SW 1271 (cell line): ENCODE measurements around the gene LRRC4.

ENCODE experiments used
- DNase-seq, 2 experiments: peaks; one replicate each; lab custom pipeline; 2025; lab: John Stamatoyannopoulos, UW

Gene LRRC4, protein sequence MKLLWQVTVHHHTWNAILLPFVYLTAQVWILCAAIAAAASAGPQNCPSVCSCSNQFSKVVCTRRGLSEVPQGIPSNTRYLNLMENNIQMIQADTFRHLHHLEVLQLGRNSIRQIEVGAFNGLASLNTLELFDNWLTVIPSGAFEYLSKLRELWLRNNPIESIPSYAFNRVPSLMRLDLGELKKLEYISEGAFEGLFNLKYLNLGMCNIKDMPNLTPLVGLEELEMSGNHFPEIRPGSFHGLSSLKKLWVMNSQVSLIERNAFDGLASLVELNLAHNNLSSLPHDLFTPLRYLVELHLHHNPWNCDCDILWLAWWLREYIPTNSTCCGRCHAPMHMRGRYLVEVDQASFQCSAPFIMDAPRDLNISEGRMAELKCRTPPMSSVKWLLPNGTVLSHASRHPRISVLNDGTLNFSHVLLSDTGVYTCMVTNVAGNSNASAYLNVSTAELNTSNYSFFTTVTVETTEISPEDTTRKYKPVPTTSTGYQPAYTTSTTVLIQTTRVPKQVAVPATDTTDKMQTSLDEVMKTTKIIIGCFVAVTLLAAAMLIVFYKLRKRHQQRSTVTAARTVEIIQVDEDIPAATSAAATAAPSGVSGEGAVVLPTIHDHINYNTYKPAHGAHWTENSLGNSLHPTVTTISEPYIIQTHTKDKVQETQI

DNA sequence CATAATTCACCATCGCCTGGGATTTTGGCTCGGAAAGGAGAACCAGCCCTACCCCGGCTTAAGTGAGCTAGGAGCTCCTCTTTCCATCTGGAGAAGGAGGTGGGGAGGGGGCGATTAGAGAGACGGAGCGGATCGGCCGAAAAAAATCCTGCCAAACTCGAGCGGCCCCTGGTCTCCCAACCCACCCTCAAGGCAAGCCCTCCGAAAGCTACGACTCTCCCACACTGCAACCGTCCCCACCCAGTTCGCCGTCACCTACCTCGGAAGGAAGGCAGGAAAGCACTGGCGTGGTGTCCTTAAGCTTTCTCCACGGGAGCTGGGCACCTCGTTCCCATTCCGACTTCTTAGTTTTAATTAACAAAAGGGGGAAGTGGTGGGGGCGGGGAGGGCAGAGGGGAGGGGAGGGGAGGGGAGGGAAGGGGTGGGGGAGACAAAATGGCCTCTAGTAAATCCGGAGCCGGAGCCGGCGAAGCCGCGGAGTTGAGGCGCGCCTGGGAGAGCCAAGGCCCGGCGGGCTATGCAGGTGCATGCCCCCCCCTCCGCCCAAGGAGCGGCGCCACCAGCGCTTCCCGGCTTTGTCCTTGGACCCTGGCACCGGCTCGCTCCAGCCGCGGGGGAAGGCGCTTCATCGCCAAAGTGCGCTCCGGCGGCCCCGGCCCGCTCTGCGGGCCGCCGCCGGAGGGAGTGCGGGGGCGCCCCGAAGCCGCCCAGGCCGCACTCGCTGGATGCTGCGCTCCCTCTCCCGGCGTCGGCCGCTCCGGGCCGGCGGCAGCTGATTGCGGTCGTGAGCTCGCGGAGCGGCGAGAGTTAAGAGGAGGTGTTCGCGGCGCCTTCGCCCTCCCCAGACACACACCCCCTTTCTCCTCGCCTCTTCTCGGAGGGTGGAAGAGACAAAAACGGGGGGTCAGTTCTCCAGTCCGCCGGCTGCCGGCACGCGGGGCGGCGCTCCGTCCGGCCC lies at the start of gene LRRC4:
LRRC4 (minus strand) TSS at position 784 of the 958 bp plus-strand sequence. CDS start 797 bp downstream, outside the sequence.
- DNase-seq, result no peak

DNA sequence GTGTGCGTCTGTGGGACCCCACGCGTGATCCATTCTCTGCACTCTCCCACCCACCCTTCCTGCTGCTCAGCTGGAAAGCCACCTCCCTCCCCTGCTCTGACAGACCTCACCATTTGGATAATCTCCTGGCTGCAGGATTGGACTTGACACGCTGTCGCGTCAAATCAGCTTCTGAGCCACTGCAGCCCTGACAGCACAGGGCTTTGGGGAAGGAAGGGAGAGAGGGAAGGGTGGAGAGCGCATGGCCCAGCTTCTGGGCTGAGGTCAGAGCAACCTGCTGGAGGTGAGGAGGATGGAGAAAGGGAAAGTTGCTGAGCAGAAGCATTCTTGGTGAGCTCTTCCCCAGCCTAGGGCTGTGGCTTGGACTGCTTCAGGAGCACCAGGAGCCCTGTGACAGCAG lies 48.9 kb upstream of the LRRC4 start:
- DNase-seq, result no peak

DNA sequence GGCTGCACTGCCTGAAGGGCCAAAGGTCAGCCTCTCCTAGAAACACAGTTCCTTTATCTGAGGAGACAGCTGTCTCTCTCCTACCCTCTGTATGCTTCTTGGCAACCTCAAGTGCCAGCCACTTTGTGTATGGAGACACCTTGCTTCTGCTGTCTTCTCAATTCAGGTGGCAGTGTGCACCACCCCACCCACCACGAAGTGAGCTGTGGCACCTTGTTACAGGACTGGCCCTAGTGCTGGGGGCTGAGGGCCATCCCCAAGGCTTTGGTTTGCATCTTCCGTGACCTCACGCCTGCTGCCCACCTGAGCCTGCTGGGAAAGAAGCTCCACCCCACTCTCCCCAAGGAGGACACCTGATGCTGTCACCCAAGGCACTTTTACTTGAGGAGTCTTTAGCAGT lies 47.1 kb upstream of the LRRC4 start:
- DNase-seq, result no peak

DNA sequence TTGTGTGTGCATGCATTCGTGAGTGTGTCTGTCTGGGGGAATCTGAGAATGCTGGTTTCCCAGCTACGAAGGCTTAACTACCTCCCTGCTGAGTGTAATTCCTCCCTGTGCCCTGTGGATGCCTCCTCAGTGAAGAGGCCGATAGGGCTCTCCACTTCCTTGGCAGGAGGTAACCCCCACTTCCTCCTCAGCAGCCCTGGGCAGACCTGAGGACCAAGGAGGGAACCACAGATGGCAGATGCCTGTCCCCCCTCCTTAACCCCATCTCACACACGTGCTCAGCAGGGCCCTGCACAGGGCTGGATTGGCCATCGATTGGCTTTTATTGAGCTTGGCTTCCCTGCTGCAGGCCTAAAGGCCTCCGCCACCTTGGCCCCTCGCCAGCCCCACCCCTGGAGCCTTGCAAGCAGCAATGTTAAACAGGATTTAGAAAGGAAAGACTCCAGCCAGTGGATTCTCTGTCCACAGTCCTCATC lies 45.6 kb upstream of the LRRC4 start:
- DNase-seq, result no peak

DNA sequence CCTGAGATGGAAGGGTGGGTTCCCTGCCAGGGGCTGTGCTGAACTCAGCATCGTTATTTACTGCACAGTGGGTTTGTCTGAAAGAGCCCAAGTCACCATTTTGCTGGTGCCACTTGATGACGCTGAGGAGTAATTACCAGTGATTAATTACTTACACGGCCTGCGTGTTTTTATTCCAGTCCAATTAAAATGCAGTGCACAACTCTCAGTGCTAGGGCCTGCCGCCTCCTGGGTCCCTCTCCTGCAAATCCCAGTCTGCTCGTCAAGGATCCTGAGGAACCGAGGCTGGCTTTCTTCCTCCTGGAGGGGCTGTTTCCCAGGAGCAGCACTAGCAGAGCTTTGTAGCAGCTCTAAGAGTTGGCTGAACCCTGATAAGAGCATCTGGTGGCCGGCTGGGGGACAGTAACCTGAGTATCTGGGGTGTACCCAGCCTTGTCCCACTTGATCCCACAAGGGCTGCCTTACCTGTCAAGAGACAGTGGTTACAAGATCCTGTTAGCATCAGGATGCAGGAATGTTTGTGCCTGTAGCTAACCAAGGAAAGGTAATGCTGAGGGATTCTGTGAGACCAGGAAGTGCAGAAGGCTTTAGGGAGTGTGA lies 45.1 kb upstream of the LRRC4 start:
- no peak for DNase-seq

DNA sequence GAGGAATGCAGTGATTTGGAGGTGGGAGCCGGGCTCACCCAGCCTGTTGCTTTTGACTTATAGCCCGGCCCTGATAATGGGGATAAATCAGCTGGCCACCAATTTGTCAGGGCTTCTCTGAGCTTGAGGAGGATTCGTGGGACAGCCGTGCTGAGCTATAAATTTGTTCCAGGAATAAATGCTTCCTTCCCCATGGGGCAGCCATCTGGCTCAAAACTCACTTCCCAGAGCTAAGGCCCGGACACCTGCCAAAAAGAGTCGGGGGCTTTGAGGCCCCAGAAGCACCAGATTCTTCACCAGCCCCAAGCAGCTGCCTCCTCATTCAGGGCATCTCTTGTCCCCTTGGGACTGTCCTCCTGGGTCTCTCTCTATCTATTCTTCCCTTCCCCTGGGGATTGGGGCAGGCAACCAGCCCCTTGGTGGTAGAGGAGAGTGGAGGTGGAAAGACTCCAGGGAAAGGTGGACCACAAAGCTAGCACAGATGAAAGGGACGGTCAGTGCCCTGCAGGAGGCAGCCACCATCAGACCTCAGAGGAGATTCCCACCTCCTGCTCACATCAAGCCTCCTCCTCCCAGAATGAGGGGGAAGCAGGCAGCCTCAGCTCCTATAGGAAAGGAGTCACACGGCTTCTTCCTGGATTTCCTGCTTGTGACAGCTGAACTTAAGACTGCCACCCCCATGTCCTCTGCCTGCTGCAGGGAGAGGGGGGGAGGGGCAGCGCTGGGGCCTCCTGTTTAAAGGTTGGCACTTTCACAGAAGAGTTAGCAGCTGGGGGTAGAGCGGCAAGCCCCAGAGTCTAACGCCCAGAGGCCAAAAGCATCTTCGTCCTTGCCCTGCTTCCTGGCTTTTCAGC lies 44.2 kb upstream of the LRRC4 start:
- DNase-seq, result no peak

DNA sequence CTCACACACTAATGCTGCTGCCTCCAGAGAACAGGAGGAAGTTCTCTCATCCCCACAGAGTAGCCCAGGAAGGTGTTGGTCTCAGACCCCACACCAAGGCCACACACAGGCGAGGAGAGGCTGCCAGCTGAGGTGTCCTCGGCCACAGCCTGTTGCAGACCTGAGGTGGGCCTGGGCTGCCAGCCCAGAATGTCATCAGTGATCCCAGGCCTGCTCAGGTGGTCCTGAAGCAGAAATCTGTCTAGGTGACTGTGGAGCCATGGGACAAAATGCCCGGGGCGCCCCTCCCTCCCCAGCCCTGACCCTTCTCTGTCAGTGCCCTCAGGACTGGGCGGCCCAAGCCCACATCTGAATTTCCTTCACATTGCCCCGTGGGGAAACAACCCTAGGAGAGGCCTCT lies 43.5 kb upstream of the LRRC4 start:
- no peak for DNase-seq

DNA sequence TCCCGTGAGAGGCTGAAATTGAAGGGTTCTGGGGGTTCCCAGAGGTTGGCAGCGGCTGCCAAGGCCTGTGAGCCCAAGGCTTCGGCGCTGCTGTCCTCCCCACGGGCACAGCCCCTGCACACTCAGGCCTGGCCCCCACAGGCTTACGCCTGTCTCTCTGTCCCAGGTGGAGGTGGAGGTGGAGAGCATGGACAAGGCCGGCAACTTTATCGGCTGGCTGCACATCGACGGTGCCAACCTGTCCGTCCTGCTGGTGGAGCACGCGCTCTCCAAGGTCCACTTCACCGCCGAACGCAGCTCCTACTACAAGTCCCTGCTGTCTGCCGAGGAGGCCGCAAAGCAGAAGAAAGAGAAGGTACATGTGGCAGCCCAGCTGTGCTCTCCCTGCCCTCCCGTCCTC lies 43.1 kb upstream of the LRRC4 start:
- DNase-seq, result no peak

DNA sequence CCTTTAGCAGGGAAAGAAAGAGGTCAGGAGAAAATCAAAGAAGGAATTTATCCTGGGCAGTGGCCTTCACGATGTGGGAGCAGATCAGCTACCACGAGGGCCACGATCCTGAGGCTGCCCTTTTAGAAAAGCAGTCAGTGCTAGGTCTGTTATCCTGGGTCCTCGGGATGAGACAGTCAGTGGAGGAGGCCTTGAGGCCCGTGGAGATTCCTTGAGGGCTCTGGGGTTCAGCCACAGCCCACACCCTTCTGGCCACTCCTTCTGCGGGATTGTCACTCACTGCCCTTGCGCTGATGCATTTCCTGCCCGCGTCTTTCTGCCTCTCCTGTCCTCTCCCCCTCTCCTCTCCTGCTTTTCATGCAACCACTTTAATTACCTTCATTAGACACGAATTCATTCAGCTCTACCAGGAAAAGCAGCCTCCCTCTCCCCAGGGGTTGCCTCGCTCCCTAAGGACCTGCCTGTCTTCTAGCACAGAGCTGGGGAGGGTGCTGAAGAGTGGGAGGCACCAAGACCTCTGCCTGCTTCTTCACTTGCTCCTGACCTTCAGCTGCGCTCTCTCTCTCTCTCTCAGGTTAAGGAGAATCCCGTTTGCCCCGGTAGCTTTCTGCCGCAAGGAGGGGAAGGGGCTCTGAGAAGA lies 42.6 kb upstream of the LRRC4 start:
- DNase-seq, result no peak

DNA sequence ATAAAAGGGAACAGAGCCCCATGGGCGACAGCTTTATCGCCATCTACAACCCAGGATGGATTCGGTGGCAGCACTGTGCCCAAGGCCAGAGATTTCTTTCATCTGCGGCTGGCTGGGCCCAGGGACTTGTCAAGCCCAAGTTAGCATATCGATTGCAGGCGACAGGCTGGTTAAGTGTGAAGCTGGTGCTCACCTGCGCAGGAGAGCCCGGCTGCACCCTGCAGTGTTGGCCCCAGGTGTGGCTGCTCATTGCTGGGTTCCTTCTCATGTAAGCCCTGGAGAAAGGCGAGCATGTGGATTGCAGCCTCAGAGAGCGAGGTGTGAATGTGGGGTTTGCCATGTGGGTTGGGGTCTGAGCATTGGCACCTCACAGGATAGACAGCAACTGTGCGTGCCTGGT lies 40.6 kb upstream of the LRRC4 start:
- DNase-seq, result no peak

DNA sequence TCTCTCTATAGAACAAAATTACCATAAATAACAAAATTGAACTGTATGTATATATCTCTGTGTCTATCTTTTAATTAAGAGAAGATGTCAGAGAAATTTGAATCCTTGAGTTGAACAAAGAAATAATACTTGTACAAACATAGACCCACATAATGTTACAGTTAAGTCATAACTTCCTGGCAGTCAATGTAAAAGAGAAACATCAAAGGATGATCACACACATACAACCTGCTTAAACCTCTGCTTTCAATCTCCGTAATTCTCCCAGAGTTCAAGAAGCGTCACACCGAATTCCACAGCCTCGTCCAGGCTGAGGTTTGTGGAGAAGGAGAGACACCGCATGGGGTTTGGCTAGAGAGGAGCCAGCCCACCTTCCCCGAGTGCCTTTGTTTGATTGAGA lies 40.1 kb upstream of the LRRC4 start:
- DNase-seq, result no peak

DNA sequence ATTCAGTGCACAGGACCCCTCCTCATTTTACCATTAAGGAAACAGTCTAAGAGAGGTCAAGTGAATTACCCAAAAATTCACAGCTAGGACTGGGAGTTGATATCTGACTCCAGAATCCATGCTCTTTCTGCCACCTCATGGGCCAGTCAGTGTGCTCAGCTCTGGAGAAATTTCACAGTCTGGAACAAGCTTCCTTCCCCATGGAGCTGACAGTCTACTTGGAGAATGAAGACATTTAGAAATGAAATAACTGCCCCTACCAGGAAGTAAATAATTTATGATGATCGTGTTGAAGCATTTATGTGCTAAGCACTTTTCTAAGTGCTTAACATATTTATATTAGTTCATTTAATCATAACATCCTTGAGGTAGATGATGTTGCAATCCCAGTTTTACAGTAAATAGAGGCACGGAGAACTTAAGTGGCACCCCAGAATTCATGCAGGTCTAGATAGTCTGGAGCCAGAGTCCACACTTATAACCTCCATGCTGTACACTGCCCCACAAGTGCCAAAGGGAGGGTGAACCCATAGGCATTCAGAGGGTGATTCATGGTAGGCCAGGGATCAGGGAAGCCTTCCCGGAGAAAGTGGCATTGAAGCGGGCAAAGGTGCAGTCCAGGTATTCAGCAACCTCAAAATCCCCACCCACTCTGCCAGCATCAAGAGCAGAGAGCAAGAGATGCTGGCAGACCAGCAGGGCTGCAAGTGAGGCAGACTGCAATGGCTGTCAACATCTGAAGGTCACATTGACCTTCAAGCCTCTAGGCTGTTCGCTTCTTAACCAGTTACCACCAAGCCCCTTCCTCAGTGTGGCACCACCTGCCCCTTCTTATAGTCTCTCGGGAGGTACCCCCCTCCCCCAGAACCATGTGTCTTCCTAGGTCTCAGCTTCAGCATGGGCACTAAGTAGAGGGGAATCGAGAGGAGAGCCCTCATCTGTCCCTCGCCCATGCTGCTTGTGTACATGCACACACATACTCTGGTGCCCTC lies 38.4 kb upstream of the LRRC4 start:
- DNase-seq, result no peak

DNA sequence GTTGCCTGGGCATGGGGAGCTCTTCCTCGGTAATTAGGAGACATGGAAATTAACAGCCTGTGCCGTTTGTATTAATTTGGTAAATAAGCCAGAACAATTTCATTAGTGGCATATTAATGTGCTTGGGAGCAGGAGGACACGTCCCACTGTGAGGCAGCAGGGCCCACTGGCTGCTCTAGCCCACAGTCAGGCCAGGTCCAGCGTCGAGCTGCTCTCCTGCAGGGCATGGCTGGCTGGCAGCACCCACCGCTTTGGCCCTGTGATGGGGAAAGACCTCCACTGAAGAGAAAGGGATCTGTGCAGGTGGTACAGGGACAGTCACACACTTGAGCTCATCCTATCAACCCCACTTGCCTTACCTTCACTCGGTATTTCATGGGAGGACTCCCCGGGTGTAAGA lies 37.5 kb upstream of the LRRC4 start:
- DNase-seq, result no peak

DNA sequence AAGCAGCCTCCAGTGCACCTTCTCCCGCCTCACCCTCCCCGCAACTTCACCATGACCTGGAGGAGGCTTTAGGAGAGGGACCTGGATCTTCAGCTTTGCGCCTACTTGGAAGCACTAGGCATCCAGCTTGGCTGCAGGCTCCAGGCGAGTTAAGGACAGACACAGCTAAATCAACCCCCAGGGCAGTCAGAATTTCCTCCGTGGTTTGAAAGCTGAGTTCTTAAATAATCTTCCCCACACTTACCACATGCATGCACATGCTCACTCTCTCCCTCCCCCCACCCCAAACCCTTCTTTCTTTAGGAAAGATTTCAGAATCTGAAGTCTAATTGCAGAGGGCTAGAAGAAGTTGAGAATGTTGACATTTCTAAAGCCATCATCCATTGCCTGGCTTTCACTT lies 36.7 kb upstream of the LRRC4 start:
- DNase-seq, result no peak

DNA sequence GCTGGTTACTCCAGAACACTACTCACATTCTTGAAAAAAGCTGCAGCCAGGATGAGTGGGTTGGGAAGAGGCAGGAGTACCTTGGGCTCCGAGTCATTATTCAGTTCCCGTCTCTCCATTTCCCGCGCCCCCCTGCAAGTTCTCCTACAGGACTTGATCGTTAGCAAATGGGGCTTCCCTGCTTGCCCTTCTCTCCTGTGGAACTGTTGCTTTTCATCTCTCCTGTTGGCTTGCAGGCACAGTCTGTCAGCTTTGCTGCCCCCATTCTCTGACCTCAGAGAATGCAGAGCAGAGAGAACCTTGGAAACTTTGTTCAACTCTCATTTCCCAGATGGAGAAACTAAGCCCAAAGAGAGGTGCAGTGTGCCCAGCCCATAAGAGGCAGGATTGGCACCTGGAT lies 35.6 kb upstream of the LRRC4 start:
- DNase-seq, result no peak

DNA sequence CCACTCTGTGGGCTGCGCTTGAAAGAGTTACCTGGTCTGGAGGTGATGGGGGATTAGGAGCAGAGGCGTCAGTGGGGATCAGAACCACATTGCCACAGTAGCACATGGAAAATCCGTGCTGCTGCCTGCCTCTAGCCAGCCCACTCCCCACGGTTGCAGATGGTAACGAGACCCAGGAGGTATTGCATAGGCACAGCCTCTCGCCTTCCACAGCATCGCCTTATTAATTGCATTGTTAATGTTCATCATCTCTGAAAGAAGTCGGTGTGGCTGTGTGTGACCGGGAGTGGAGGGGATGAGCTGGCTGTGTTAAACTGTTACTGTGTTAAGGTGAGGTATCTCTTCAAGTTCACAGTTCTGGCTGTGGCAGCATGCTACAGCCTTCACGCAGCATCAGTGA lies 35.2 kb upstream of the LRRC4 start:
- DNase-seq, result no peak

DNA sequence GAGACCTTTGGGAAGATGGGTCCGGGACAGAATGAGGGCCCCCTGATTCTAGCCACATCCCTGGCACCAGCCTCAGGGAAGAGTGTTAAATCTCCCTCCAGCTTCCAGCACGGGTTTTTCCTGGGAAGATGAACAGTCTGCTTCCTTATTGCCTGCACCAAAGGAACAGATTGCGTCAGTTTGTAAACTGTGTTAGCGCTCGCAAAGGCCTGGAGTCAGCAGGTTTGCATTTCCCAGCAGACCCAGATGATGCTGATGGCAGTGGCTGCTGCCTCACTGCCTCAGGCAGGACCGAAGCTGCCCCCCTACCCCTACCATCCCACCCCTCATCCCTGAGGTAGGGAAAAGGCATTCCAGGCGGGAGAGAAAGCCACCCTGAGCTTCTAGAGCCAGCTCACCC lies 34.6 kb upstream of the LRRC4 start:
- DNase-seq, result no peak

DNA sequence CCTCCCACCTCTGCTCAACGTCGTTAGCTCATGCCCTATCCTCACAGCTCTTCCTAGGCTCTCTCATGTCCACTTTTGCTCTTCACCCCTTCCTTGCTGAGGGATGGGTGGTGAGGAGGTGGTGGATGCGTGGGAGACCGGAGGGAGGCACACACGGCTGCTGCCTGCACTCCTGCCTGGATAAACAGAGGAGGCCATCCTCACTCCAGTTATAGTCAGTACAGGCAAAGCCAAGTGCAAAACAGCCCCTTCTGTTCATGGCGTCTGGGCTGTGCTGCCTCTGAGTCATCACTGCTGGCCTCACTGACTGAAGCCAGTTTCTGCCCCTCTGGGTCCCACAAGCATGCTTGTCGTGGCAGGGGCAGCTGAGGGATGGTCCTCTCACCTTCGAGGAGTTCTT lies 31.9 kb upstream of the LRRC4 start:
- no peak for DNase-seq

DNA sequence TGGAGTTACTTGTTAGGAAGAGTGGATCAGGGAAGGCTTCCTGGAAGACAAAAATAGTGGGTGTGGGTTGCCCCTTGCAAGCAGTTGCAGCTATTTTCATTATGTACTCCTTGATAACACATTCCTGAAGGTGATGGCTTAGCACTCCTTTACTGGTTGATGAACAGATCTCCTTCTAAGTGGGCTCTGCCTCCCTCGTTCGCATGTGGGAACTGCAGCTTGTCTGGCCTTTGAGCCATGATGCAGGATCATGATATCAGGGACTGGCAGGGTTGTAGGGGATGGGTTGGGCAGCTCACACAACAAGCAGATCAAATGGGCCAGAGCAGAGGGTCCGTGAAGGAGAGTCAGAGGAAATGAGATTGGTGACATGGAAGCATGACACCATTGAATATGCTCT lies 28.8 kb upstream of the LRRC4 start:
- DNase-seq, result no peak
